ENCODE data around the gene IFT57.

IFT57 gene

DNA sequence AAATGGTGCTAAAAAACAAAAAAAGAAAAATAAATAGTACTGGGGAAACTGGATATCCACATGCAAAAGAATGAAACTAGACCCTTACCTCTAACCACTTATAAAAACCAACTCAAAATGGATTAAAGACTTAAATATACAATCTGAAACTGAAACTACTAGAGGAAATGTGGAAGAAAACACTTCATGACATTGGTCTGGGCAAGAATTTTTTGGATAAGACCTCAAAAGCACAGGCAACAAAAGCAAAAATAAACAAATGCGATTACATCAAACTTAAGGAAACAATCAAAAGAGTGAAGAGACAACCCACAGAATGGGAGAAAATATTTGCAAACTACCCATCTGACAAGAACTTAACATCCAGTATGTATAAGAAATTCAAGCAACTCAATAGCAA, 6.4 kb downstream of the IFT57 start:
- peak in 1 of 2 donors; percentile 6 for DNase-seq

DNA sequence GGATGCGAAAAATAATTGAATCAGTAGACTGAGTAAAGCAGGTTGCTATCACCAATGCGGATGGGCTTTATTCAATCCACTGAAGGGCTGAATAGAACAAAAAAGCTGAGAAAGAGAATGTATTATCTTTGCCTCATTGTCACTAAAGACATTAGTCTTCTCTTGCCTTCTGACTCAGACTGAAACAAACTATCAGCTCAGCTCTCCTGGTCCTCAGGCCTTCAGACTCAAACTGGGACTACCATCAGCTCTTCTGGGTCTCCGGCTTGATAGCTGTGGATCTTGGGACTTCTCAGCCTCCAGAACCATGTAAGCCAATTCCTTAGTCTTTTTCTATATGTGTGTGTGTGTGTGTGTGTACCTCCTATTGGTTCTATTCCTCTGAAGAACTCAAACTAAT, 12.6 kb downstream of the IFT57 start:
- no peak for DNase-seq

DNA sequence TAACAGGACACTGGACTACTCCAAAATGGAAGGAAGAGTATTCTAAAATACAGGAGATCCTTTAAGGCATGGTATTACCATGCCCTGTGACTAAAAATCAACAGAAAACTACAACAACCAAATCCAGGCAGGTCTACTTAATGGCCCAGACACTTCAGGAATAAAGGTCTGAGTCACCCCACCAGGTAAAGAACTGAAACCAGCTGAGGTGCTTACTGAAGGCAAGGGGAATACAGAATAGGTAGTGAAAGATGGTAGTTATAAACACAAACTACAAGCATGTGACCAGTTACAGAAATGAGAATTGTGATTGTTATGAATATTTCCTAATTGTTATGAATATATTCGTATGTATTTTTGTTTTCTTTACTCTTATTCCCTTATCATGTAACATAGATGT, 13.4 kb downstream of the IFT57 start:
- DNase-seq = no peak

DNA sequence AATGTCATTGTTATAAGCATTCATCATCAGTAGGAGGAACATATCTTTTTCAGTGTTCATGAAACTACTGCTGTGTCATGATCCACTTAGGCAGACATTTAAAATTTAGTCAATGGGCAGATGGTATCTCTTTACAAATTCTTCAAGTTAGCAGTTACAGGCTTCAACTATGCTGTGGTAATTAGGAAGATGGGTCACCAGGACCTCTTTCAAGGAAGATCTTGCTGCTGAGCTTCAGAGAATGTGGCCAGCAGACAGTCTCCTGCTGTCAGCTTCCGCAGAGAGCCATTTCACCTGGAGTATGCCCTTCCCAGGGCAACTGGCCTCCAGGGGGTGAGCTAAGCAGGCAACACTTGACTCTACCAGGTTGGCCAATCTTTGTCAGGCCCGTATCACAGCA, 19.4 kb downstream of the IFT57 start:
- no peak for DNase-seq

DNA sequence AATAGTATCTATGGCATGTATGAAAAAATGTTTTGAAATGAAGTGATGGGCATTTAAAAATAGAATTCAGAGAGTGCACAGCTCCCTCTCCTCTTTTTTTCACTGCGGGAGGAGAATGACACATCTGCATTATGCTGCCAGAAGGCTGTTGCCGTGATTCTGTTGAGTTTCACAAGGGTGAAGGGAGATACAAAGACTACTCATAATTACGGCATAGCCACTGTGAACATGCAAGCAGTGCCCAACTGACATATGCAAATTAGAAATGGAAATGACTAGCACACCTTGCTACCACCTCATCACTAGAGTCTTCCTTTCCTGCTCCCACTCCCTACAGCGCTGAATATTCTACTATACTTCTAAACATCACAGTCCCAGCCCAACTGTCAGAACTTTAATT, 20.1 kb downstream of the IFT57 start:
- no peak for DNase-seq

DNA sequence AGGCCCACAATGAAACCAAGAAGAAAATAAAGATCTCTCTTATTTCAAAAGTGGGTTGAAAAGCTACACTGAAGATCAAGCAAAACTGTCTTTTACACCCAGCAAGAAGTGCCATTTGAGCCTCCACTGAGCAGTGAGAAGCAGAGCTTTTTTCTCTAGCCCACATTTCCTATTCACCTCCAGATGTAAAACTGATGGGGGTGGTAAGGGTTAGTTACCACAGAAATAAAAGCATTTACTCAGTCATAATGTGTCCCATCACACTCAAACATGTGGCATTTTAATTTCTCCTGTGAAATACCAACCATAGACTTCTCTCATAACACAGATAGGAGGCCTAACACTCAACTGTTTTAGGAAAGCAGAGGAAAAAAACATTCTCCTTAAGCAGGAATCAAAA, 21.0 kb downstream of the IFT57 start:
- no peak for DNase-seq

DNA sequence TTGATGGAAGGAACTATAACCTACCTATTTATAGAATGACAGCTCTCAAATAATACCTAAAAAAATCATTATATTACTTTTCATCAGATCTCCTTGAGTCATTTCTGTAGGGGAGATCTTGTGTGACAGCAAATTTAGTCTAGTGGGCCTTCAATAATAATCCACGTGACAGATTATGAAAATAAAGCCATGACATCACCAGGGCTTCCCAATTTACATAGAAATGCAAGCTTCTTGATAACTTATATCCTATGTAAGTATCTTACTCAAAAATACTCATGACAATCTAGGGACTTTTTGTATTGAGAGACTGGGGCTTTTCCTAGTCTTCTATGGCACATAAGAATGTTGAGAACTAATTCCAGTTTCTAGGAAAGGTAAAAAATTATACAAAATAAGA, 21.6 kb downstream of the IFT57 start:
- DNase-seq = no peak

DNA sequence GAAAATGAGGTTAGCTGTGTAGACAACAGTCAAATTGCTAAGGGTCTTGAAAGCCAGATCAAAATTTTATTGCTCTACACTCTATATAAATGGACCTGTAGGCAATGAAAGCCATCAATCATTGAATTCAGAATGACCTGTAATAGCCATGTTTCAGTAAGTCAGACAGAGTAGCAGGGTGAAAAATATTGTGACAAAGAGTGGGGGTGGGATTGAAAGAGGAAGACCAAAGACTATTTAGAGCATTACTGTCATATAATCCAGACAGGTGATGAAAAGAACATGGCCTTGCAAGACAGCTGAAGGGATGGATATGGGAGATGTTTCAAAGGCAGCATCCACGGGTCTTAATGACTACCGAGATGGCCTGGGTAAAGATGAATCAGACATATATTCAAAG, 22.2 kb downstream of the IFT57 start:
- no peak for DNase-seq

DNA sequence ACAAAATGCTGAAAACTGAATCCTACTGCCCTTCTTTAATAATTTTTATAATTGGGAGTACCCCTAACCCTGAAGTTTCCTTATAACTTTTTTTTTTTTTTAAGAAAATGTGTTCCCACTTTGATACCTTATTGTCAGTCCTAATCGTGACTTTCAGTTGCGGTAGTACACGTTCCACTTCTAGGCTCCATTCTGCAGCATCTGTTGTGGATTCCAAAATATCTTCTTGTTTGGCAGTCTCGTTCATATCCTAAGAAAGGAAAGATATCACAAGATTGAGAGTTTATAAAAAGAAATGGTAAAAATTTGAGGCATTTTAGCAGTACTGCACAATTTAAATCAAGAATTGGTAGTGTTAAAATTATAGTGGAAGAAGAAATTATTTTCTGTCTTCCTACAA, 30.8 kb downstream of the IFT57 start:
- no peak for DNase-seq

DNA sequence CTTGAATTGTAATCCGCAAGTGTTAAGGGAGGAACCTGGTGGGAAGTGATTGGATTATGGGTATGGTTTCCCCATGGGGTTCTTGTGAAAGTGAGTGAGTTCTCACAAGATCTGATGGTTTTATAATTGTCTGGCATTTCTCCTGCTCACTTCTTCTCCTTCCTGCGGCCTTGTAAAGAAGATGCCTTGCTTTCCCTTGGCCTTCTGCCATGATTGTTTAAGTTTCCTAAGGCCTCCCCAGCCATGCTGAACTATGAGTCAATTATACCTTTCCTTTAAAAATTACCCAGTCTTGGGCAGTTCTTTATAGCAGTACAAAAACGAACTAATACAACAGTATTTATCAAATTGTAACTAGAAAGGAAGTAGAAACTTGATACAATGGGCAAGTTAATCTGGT, 31.9 kb downstream of the IFT57 start:
- no peak for DNase-seq

DNA sequence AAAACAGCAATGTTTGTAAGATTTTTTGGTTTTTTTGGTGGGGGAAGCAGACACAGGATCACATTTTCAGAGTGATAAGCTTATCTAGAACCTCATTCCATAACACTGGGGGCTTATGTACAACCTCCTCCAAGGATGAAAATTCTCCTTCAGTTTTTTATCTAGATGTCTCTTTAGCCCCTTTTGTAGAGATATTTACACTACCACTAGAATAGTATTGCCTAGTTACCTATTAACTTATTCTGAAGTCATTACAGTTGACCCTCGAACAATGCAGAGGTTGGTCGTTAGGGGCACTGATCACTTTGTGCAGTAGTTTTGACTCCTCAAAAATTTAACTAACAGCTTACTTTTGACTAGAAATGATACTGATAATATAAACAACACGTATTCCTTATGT, 32.8 kb downstream of the IFT57 start:
- no peak for DNase-seq

DNA sequence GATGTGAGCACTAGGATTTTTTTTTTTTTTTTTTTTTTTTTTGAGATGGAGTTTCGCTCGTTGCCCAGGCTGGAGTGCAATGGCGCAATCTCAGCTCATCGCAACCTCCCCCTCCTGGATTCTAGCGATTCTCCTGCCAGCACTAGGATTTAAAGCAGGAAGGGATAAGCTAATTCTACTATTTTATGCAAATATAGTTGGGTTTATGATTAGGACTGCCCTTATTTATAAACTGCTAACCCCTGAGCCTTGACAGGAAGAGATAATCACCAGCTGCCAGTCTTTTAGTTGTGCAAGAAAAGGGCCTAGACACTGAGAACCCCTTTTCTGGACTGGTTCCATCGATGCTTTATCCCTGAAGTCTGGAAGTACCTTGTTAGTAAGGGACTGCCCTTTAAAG, 36.7 kb downstream of the IFT57 start:
- no peak for DNase-seq

DNA sequence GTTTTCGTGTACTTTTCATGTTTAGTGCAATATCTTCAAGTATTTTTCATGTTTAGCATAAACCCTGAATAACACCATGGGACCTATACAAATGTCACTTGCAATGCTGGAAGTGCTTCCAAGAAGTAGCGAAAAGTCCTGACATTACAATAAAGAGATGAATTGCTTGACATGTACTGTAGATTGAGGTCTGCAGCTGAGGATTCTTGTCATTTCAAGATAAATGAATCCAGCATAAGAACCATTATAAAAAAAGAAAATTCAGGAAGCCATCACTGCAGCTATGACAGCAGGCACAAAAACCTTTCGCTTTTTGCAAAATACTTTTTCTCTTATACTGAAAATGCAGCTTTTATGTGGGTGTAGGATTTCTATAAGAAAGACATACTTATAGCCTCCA, 37.4 kb downstream of the IFT57 start:
- no peak for DNase-seq

DNA sequence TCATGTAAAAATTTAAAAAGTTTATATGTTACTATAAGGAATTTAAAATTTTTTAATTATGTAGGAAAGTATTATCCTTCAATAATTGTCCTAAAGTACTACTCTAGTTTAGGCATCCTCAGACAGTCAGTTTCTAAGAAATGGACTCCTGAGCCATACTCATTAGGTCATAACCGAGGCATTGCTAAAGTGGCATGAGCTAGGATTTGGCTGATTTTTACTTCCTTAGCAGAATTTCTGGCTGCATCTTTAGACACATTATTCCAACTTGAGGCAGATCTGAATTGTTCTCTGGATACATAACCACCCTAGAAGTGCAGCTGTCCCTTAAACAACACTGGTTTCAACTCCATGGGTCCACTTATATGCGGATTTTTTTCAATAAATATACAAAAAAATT, 38.3 kb downstream of the IFT57 start:
- no peak for DNase-seq

DNA sequence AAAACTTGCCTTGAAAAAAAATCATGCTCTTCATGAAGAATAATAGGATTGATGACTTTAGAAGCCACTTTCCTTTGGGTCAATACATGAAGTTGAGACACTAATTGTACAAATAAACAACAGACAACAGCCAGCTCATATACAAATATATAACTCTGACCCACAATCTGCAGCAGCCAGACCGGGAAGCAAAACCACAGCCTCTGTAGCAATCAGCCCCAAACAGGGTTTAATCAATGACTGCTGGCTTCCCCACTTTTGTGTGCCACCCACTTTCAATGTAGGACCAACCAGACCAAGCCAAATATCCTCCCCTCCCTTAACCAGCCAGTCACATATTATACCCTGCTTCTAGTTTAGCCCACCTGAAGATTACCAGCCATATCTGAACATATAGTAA, 39.0 kb downstream of the IFT57 start:
- no peak for DNase-seq

DNA sequence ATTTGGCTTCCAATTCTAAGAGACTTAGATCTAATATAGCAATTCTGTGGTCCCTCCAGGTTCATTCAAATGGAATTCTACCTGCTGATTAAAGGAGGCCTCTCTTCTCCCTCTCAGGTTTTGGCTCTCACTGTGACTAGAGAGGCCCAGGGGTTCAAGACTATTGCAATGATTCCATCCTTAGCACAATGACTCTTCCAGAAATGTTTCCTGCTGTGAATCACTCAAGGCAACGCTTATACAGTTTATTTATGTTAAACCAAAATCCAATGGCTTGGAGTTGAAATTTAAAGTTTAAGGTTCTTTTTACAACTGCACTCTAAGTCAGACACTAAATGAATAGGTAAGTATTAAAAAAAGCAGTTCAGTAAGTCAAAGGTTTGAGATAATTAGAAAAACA, 39.9 kb downstream of the IFT57 start:
- DNase-seq = no peak

DNA sequence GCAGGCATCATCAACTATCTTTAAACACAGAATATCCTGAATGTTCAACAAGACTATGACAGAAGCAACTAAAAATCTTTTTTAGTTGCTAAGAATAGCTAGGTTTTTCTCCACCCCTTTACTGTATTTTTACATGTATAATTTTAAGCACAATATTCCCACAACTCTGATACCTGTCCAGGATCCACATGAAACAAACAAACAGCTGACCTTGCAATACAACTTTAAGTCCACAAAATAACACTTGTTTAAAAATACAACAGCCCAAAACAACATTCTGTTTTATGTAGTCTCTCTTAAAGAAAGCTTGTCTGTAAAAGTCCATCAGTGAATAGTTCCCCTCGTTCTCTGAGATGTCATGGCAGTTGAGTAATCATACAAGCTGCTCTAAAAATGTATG, 41.1 kb downstream of the IFT57 start:
- DNase-seq = no peak

DNA sequence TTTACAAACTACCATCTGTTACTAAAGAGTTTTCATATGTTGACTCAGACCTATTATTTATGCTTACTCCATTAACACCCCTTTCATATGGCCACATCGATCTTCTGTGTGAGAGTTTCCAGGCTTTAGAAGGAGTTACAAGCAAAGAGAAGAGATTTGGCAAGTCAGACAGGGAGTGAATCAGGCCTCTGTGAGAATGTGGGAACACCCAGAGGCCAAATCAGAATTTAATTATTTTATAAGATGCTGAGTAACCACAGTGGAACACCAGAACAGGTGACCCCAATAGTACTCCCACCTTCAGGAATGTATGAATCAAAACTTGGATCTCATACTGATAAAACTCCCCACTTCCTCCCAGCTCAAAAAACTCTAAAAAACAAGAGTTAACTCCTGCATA, 42.0 kb downstream of the IFT57 start:
- DNase-seq = no peak

DNA sequence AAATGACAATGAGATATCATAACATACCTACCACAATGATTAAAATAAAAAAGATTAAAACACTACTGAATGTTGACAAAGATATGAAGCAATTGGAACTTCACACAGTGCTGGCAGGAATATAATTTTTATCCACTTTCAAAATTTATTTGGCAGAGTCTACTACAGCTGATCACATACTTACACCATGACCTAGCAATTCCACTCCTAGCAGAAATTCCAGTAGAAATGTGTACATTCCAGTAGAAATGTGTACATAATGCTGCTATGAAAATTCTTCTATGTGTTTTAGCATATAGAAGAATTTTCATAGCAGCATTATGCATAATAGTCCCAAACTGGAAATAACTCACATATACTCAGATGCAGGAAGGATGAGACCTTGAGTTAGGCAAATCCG, 43.5 kb downstream of the IFT57 start:
- DNase-seq = no peak

DNA sequence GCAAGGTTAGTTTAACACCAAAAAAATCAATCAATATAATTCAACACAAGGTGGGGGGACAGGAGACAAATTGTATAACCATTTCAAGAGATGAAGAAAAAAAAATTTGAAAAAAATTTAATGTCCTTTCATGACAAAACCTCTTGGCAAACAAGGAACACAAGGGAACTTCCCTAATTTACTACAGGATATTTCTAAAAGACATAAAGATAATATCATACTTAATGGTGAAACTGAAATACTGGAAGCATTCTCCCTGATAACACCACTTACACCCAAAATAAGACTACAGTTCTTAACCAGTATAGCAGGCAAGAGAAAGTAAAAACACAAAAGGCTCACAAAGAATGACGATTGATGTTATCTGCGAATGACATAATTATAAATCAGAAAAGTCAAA, 44.7 kb downstream of the IFT57 start:
- no peak for DNase-seq

DNA sequence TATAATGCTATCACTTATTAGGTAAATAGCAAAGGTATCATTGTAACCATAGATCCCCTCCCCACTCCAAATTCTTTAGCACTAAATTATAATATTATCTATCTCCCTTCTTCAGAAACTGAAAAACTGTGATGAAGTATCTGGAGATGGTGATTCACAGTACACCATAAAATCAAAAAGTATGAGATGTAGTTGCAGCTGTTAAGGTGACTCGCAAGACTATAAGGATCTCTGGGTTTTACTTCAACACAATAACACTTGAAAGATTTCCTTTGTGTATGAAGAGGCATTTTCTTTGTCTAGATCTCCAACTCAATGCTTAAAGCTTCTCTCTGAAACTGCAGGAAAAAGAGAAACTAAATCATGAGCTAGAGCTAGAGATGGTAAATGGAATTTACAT, 46.9 kb downstream of the IFT57 start:
- no peak for DNase-seq

DNA sequence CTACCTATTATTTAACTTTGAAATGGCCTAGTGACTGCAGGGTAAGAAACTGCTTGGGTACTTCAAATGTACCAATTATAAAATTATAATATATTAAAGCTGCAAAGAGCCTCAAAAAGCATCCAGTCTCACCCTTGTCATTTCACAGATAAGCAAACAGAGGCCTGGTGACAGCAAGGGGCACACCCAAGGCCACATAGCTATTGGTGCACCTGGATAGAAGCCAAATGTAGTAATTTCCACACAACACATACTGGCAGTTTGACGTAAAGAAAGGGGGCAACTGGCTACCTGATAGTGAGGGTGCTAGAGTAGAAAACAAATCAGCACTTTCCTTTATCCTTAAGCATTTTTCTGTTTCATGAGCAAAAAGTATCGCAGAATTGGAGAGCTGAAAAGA, 51.1 kb downstream of the IFT57 start:
- no peak for DNase-seq

DNA sequence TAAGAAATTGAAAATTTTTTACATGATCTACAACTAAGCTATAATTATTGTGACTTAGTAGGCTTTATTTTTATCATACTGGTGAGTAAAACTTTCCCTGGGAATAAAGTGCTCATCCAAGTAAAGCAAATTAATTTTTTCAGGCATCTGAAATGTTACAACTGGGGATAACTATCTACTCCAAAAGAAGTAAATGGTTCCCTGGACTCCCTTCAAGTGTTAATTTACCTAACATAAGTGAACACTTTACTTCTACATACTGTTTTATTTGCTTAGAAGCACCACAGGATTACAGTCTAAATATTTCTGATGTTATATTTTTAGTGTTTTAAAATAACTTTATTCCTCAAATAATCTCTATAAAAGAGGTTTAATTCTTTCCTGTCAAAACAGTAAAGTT, 57.8 kb downstream of the IFT57 start:
- DNase-seq = no peak

DNA sequence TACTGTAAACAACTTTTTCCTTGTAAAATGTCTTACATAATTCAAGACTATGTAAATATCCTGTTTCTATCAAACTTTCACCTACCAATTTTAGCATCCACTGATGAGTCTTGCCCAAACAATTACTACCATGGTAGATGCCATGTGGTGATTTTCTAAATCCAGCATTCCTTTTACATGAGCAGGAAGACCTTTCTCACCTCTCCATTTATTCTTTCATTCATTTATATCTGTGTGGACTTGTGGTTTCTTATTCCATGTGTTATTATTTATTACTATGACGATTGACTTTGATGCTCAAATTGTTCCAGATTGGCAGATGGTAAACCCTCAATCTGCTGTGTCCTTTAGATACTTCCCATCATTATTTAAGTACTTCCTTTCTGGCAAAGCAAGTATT, 62.4 kb downstream of the IFT57 start:
- DNase-seq = no peak

DNA sequence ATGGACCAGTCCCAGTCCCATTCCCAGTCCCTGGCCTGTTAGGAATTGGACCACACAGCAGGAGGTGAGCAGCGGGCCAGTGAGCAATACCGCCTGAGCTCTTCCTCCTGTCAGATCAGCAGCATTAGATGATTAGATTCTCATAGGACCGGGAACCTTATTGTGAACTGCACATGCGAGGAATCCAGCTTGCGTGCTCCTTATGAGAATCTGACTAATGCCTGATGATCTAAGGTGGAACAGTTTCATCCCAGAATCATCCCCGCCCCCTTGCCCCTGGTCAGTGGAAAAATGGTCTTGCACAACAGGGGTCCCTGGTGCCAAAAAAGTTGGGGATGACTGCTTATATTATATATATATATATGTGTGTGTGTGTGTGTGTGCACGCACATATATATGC, 63.1 kb downstream of the IFT57 start:
- no peak for DNase-seq

DNA sequence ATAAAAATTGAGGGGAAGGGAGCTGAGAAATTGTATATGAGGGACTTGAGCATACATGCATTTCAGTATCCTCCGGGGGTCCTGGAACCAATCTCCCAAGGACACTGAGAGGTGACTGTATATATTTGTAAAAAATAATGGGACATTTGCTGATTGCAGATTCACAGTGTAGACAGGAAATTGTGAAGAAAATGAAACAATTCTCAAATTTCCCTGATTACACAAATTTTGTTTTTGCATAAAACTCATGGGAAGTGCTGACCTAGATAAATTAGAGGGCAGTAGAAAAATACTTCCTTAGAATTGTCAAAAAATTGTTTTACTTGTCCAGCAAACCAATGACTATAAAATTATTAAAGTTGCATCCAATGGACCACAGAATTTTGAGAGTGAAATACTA, 64.0 kb downstream of the IFT57 start:
- no peak for DNase-seq

DNA sequence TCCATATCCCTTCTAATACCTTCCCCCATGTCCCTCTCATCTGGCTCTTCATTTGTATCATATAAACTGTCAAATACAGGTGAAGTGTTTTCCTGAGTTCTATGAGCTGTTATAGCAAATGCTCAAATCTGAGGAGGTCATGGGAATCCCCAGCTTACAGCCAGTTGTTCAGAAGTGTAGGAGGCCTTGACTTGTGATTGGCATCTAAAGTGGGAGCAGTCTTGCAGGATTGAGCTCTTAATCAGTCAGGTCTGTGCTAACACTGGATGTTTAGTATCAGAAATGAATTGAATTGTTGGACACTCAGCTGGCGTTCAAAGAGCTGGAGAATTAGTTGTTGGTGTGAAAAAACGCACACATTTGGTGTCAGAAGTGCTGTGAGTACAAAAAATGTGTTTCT, 65.0 kb downstream of the IFT57 start:
- no peak for DNase-seq

Data from CD4-positive, alpha-beta T cell treated with Interferon alpha-2 for 1 hour (primary cell).